NCI-H748 (cell line): ENCODE results near the gene CNTNAP4.
A peak's percentile ranks its signal among the peaks of the same experiment; 100 is the strongest.

ENCODE experiments used
- DNase-seq: peaks from one replicate; lab custom pipeline; 2025; ENCODE audit not compliant: unreplicated experiment; lab: John Stamatoyannopoulos, UW

CNTNAP4 gene

DNA sequence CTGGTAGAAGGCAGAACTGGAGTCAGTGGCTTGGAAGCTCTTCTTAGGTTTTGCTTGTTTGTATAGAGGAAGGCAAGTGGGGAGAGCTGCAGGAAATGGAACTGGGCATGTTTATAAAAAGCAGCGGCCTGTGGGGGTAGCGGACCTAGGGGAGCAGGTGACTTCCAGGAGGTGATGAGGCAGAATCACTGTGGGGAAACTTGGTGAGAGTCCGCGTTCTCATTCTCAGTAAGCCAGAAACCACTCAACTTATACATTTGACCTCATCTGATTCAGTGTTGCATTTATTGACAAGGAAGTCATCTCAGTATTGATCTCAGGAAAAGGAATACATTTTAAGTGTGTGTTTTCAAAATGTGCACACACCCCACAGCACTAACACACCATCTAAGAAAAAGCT, 299.8 kb downstream of the CNTNAP4 start:
- no peak for DNase-seq

DNA sequence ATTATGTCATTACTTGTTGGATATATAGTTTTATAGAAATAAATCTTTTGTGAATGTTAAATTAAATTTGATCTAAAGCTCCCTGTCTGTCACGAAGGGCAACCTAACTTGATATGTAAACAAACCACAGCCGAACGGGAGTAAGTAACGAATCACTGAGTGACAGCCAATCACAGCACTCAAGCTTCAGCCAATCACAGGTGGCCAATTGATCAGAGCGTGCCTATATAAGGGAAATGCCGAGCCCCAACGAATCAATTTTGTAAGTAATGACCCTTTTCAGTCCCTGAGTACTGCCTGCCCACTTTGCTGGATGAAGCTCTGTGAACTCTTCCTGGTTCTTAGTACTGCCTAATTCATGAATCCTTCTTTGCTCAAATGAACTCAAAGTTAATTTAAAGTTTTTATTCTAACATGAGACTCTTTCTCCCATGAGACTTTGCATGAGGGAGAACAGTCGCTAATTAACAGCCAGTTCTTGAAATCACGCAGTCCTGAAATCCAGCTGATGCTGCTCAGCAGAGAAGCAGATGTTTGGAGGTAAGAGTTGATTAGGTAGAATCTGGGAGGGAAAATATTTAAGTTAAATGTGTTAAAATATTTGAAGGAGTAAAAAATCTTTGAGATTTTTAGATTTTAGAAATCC, 302.2 kb downstream of the CNTNAP4 start:
- no peak for DNase-seq

- DNase-seq: peak; percentile 93
Observed at GRCh38 chr16:76583466-76583865, 306.3 kb downstream of the CNTNAP4 start.

DNA sequence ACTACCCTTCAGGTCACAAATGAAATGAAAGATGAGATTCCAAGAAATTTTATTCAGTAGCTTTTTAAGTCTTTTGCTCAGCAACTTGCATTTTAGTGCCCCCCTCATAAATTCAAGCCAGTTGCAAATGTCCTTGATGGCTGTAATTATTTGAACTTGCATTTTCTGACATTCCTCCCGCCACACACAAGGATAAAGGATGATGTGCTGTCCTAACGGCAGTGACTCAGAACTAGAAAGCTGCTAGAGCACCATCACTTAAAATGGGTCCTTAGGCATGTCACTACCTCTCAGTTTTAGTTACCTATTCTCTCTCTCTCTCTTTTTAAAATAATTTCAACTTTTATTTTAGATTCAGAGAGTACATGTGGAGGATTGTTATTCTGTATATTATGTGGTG, 306.7 kb downstream of the CNTNAP4 start:
- DNase-seq: peak; percentile 37

DNA sequence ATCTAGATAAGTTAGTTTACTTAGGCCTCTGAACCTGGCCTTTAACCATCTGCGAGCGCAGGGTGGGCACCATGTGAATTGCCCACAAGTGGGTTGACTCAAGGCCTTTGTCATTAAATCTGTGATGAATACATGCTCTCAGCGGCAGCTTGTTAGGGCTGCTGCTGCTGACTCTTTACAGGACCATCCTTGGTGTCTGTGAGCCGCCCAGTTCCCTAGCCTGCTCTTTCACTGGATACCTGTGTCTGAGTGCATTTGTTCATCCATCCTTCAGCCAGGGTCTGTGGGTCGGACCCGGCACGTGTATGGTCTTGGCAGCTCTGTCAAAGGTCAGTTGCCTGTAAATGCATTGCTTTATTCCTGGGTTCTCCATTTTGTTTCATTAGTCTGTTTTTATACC, 321.3 kb downstream of the CNTNAP4 start:
- DNase-seq: no peak

- no peak for DNase-seq
Observed at GRCh38 chr16:76607317-76607716, 330.1 kb downstream of the CNTNAP4 start.
